OCI-LY7 (cell line): ENCODE results near the gene DHRS12.

ENCODE experiments used
- CTCF ChIP-seq: fragments of 200-600 bp; sonication (generic); conservative IDR thresholded peaks from 2 replicates; pipeline ENCODE4 v1.5.1; 2014; ENCODE audit warnings: mild to moderate bottlenecking, antibody characterized with exemption, low read length, moderate library complexity, mixed read lengths
- EZH2phosphoT487 ChIP-seq: fragments of 200-600 bp; sonication (generic); IDR thresholded peaks from 2 replicates; pipeline ENCODE4 v1.6.1; 2018; ENCODE audit warnings: low read depth, borderline replicate concordance, mild to moderate bottlenecking, mixed run types, antibody characterized with exemption, low read length, moderate library complexity, mixed read lengths

GRCh38 chr13:51783428-51784094 lies 20.4 kb downstream of the DHRS12 start:
- TF ChIP-seq CTCF (no peak), EZH2phosphoT487 (no peak)
